ENCODE data around the gene PPP4R3A. TPM values are rescaled to one million over a fixed set of nuclear protein-coding genes. Genes with fewer than 3 reads are reported as not detected.

The PPP4R3A gene
- total and polyA plus RNA-seq, 2 of the 4 experiments (the other 2 are of a cell fraction), result 28.2 to 28.9 TPM

GRCh38 chr14:91417120-91417982 is 92.8 kb downstream of the PPP4R3A start, which contains the start of gene CCDC88C:
Gene CCDC88C, minus strand, starts transcription at chr14:91417820. Its CDS starts 130 bp downstream, at chr14:91417690.
- intact Hi-C loops (cut with micrococcal nuclease), result no loop called here
- no TSS peak for BruUV-seq (replicated peaks)
- in situ Hi-C loops (cut with MboI; ENCODE audit: low sequenced_read_pairs), result no loop called here
- H3K27ac ChIP-seq (ENCODE audit: insufficient read depth, low read length), result no peak within 1 kb of the TSS
- H2AK5ac ChIP-seq (ENCODE audit: low read depth, low read length), result no peak within 1 kb of the TSS
- H2AK9ac ChIP-seq (replicated peaks; ENCODE audit: low read depth, low read length, poor library complexity), result peak within 1 kb of the TSS; percentile 37
- H3K14ac ChIP-seq (replicated peaks; ENCODE audit: low read depth, low read length), result no peak within 1 kb of the TSS
- no peak within 1 kb of the TSS for H4K5ac ChIP-seq (ENCODE audit: low read depth, low read length)
- no peak within 1 kb of the TSS for H2BK15ac ChIP-seq (ENCODE audit: low read depth, low read length)
- H4K91ac ChIP-seq (ENCODE audit: insufficient read depth, low read depth, low read length), result no peak within 1 kb of the TSS
- peaks cover 41% of the 10 kb centered on the region for H3K27me3 ChIP-seq (ENCODE audit: control insufficient read depth, insufficient read depth, low read length)
- H3K9me3 ChIP-seq (ENCODE audit: control insufficient read depth, insufficient read depth, low read length), result no peaks in the 10 kb centered on the region
- dilution Hi-C loops (cut with HindIII; ENCODE audit: low sequenced_read_pairs, unreplicated experiment), result no loop called here
- H3K9ac ChIP-seq (ENCODE audit: low read depth, low read length), result no peak within 1 kb of the TSS
- no peak within 1 kb of the TSS for H3K23ac ChIP-seq (ENCODE audit: low read depth, low read length)
- no peak within 1 kb of the TSS for H2BK120ac ChIP-seq (ENCODE audit: low read depth, low read length)
- H3K9me1 ChIP-seq (ENCODE audit: insufficient read depth, low read length), result no peaks in the 10 kb centered on the region
- WGBS, 2 experiments (ENCODE audit: extremely low coverage in 2 of 2, insufficient read length in 1 of 2), result 2% methylated on average over 26 of the region's 103 CpGs; no CpG with 5 or more reads in 1 of the 2 experiments
- no peak within 1 kb of the TSS for H4K8ac ChIP-seq (ENCODE audit: low read depth in 2 of 2, low read length in 2 of 2)
- H3K4me2 ChIP-seq (ENCODE audit: low read depth, low read length), result peak within 1 kb of the TSS; percentile 94
- POLR2A ChIA-PET (ENCODE audit: unreplicated experiment), result no interaction called here
- no peaks in the 10 kb centered on the region for H3K36me3 ChIP-seq (ENCODE audit: control insufficient read depth, insufficient read depth, low read length)
- CTCF ChIA-PET, result interaction anchor here (2.5 kb wide), 1 partner anchor 93 kb away, joined by 9 read pairs; no protein-coding TSS in a partner anchor
- H3K56ac ChIP-seq (ENCODE audit: extremely low read depth, insufficient read depth, low read length), result no peak within 1 kb of the TSS
- H3K4me3 ChIP-seq (ENCODE audit: insufficient read depth, low read depth, low read length), result peak within 1 kb of the TSS; percentile 44
- no peaks in the 10 kb centered on the region for H3K79me1 ChIP-seq (ENCODE audit: low read depth in 1 of 2, low read length in 2 of 2)
- no peak within 1 kb of the TSS for H3K4ac ChIP-seq (ENCODE audit: low read depth, low read length)
- H2BK5ac ChIP-seq (ENCODE audit: low read depth, low read length, poor library complexity, severe bottlenecking), result no peak within 1 kb of the TSS
- TF ChIP-seq MAZ (IDR thresholded peaks at IDR 0.05; ENCODE audit: borderline replicate concordance, low read depth, low read length) (peak; percentile 25; the same call in 1 of the 2 replicates), USF2 (IDR thresholded peaks at IDR 0.05; ENCODE audit: low read depth, low read length) (no peak), RAD21 (IDR thresholded peaks at IDR 0.05; ENCODE audit: low read length) (no peak), RCOR1 (IDR thresholded peaks at IDR 0.05; ENCODE audit: insufficient replicate concordance, low read length) (no peak)
- no peaks in the 10 kb centered on the region for H4K20me1 ChIP-seq (ENCODE audit: insufficient read depth, low read length)
- ATAC-seq (ENCODE audit: low read depth) (peak; percentile 55), DNase-seq (no peak)
- H3K4me1 ChIP-seq (ENCODE audit: control insufficient read depth, insufficient read depth, low read length), result no peaks in the 10 kb centered on the region
- H2AFZ ChIP-seq (replicated peaks; ENCODE audit: low read length, poor library complexity), result peak within 1 kb of the TSS; percentile 77
- no peak within 1 kb of the TSS for H3K18ac ChIP-seq (ENCODE audit: low read depth, low read length)
- H2BK20ac ChIP-seq (ENCODE audit: low read depth, low read length), result no peak within 1 kb of the TSS

Measured in IMR-90 (cell line).